ENCODE measurements around the gene C5orf22. TPM values are rescaled to one million over a fixed set of nuclear protein-coding genes. Genes with fewer than 3 reads are reported as not detected.

C5orf22 gene
- total and polyA plus RNA-seq, 2 of the 13 experiments (the other 11 are each of a cell fraction or from before 2014, with no cell fraction given), result 14.0 to 21.5 TPM

DNA sequence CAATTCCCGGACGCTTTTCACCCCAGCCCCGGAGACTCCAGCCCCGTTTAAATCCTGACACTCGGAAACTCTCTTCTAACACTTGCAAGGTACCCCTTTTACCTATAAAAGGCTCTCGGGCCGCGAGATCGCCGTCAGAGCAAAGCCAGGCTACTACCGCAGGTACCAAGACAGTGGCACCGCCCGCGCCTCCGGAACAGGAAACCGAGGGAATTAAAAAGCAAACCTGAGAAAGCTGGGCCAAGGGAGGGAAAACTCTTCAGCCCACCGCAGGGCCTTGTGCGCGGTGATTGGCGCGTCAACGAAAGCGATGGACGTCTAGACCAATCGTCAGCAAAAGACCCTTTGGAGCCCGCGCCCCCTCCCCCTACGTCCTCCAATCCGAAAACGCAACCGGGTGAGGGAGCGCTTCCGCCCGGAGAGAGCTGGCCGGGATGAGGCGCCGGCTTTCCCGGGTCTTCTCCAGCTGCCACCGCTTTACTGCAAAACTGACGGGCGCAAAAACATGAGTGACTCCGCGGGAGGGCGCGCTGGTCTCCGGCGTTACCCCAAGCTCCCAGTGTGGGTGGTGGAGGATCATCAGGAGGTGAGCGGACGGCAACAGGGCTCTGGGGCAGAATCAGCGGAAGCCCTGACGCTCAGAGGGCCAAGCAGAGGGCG is at the start of gene C5orf22, which contains the start of gene DROSHA (continued):
- TF ChIP-seq ATF6 (CRISPR knock-in tag; conservative IDR thresholded peaks at IDR 0.05), result no peak
- TF ChIP-seq ZFY (CRISPR knock-in tag; IDR thresholded peaks at IDR 0.05), result peak; percentile 79
- TF ChIP-seq GFI1 (CRISPR knock-in tag; IDR thresholded peaks at IDR 0.05; ENCODE audit: borderline replicate concordance), result 0 out of 2 replicates have a peak, but pooled peaks have one; percentile 5
- TF ChIP-seq ZBTB7A (CRISPR knock-in tag; IDR thresholded peaks at IDR 0.05), result no peak
- TF ChIP-seq TCF7 (IDR thresholded peaks at IDR 0.05; ENCODE audit: low read depth), result no peak
- TF ChIP-seq, protein P1, sequence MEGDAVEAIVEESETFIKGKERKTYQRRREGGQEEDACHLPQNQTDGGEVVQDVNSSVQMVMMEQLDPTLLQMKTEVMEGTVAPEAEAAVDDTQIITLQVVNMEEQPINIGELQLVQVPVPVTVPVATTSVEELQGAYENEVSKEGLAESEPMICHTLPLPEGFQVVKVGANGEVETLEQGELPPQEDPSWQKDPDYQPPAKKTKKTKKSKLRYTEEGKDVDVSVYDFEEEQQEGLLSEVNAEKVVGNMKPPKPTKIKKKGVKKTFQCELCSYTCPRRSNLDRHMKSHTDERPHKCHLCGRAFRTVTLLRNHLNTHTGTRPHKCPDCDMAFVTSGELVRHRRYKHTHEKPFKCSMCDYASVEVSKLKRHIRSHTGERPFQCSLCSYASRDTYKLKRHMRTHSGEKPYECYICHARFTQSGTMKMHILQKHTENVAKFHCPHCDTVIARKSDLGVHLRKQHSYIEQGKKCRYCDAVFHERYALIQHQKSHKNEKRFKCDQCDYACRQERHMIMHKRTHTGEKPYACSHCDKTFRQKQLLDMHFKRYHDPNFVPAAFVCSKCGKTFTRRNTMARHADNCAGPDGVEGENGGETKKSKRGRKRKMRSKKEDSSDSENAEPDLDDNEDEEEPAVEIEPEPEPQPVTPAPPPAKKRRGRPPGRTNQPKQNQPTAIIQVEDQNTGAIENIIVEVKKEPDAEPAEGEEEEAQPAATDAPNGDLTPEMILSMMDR (CRISPR knock-in tag; IDR thresholded peaks at IDR 0.05), result peak; percentile 69
- TF ChIP-seq ZNF30 (CRISPR knock-in tag; IDR thresholded peaks at IDR 0.05), result no peak
- TF ChIP-seq, protein P2, sequence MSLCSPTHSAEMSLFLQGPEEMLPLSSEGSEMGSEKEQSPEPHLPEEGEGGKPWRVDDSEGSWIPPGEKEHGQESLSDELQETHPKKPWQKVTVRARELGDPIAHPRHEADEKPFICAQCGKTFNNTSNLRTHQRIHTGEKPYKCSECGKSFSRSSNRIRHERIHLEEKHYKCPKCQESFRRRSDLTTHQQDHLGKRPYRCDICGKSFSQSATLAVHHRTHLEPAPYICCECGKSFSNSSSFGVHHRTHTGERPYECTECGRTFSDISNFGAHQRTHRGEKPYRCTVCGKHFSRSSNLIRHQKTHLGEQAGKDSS (CRISPR knock-in tag; IDR thresholded peaks at IDR 0.05; ENCODE audit: borderline replicate concordance, low read depth), result peak; percentile 34; the same call in 1 of the 2 replicates
- peak; percentile 60; the same call in 1 of the 2 replicates for TF ChIP-seq CCDC6 (CRISPR knock-in tag; IDR thresholded peaks at IDR 0.05)
- no peak for TF ChIP-seq ZBTB49 (CRISPR knock-in tag; IDR thresholded peaks at IDR 0.05; ENCODE audit: borderline replicate concordance)
- no peak for TF ChIP-seq CENPX (CRISPR knock-in tag; IDR thresholded peaks at IDR 0.05)
- no peak for TF ChIP-seq STAG1 (CRISPR knock-in tag; IDR thresholded peaks at IDR 0.05)
- no peak for TF ChIP-seq ZNF253 (CRISPR knock-in tag; IDR thresholded peaks at IDR 0.05; ENCODE audit: borderline replicate concordance)
- TF ChIP-seq ZNF263 (CRISPR knock-in tag; IDR thresholded peaks at IDR 0.05), result no peak
- TF ChIP-seq ZBTB3 (CRISPR knock-in tag; IDR thresholded peaks at IDR 0.05; ENCODE audit: borderline replicate concordance, low read depth), result 0 out of 2 replicates have a peak, but pooled peaks have one; percentile 87
- no peak for TF ChIP-seq TGIF2 (CRISPR knock-in tag; IDR thresholded peaks at IDR 0.05)
- TF ChIP-seq, protein P3, sequence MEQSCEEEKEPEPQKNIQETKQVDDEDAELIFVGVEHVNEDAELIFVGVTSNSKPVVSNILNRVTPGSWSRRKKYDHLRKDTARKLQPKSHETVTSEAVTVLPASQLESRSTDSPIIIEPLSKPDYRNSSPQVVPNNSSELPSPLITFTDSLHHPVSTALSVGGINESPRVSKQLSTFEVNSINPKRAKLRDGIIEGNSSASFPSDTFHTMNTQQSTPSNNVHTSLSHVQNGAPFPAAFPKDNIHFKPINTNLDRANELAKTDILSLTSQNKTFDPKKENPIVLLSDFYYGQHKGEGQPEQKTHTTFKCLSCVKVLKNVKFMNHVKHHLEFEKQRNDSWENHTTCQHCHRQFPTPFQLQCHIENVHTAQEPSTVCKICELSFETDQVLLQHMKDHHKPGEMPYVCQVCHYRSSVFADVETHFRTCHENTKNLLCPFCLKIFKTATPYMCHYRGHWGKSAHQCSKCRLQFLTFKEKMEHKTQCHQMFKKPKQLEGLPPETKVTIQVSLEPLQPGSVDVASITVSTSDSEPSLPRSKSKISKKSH (CRISPR knock-in tag; IDR thresholded peaks at IDR 0.05; ENCODE audit: borderline replicate concordance), result no peak
- no peak for TF ChIP-seq MIER3 (CRISPR knock-in tag; IDR thresholded peaks at IDR 0.05; ENCODE audit: borderline replicate concordance)
- TF ChIP-seq RNF2 (conservative IDR thresholded peaks at IDR 0.05; ENCODE audit: low read depth), result no peak
- TF ChIP-seq ATF7 (IDR thresholded peaks at IDR 0.05), result no peak
- no peak for TF ChIP-seq ATF7 (CRISPR knock-in tag; IDR thresholded peaks at IDR 0.05)
